GM12873 (cell line): ENCODE data around the gene ITIH2.

Experiments
- CTCF ChIP-seq: IDR thresholded peaks from 2 replicates; pipeline ENCODE4 v1.5.1; 2012; ENCODE audit warnings: low read depth, mild to moderate bottlenecking, moderate library complexity, low read length, control low read depth; ENCODE audit not compliant: insufficient read depth; ENCODE audit errors: missing control alignments

The ITIH2 gene

DNA sequence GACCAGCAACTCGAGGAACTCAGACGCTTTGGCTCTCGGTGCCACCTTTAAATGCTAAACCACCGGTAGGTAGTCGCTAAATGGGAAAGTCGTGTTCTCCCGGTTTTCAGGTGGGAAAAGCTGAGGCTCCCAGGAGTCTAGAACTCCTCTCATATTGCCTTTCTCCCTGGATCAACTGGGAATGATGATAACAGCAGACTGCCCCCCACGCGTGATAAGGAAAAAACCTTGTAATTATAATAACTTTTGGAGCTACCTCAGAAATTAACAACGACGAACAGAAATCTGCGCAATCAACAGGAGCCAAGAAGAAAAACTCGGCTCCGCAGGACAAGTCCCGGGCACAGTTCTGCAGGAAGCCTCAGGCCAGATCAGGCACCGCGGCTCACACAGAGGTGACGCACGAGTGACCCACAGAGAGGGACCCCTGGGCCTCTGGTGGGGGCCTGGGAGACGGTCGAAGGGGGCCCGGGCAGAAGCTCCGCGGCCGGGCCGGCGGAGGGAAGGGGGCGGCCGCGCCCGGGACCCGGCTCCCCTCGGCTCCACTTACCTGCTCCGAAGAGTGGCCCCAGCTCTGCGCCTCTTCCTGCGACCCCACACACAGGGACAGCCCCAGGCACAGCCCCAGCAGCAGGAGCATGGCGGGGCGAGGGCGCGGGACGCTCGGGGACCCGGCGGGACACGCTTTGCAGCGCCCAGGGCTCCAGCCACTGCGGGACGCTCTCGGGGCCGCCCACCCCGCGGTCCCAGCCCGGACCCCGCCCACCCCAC is 36.7 kb upstream of the ITIH2 start, which contains the start of gene ITIH5:
TSS of gene ITIH5 (minus strand) at position 714 of the 771 bp plus-strand sequence. CDS start at position 640, 74 bp downstream.
- no peak for TF ChIP-seq CTCF

DNA sequence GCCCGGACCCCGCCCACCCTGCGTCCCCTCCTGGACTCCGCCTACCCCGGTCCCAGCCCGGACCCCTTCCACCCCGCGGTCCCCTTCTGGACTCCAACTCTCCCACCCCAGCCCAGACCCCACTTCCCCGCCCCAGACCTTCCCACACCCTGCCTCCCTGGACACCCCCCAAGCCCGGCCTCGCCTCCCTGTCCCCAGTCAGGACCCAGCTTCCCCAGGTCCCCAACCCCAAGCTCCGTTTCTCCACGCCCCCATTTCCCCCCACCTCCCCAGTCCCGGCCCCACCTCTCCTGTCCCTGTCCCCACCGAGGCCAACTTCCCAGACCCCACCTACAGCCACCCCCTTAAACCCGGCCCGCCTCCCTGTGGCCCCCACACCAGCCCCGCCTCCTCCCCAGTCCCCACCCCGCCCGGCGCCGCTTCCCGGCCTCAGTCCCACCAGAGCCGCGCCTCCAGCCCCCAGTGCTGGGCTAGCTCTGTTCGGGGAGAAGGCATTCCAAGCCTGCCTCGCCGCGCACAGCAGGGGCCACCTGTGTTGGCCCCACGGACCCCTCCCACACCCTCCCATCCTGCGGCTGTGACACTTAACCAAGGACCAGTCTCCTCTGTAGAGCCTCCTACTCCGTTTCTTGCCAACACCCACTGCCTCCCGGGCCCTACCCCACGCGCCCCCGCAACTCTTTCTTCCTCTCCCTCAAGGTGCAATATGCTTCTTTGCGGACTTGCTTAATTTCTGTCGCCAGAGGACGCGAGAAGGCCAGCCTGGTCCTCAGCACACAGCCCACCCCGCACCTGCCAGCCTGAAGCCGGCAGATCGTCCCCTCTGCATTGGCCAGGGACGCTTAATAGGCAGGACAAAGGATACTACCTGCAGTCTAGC is 35.6 kb upstream of the ITIH2 start:
- TF ChIP-seq CTCF = no peak

DNA sequence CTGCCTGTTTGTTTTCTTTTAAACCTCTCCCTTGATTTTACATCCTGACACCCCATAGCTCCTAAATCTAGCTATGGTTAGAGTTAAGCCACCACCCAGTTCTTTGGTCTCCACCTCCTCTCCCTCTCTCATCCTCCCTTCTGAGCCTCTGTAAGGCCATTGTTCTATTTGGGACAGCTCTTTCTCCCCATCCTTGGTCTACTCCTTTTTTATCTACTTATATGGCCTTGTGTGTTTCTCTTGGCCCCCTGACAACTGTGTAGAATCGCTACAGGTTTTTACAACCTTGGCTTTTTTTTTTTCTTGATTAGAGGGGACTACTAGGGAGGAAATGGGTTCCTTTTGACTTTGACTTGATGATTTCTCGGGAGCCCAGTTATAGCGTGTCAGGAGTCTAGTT is 33.0 kb upstream of the ITIH2 start:
- no peak for TF ChIP-seq CTCF

GRCh38 chr10:7672341-7673134 is 30.6 kb upstream of the ITIH2 start:
- TF ChIP-seq CTCF = no peak

GRCh38 chr10:7679256-7679655 is 23.9 kb upstream of the ITIH2 start:
- no peak for TF ChIP-seq CTCF

DNA sequence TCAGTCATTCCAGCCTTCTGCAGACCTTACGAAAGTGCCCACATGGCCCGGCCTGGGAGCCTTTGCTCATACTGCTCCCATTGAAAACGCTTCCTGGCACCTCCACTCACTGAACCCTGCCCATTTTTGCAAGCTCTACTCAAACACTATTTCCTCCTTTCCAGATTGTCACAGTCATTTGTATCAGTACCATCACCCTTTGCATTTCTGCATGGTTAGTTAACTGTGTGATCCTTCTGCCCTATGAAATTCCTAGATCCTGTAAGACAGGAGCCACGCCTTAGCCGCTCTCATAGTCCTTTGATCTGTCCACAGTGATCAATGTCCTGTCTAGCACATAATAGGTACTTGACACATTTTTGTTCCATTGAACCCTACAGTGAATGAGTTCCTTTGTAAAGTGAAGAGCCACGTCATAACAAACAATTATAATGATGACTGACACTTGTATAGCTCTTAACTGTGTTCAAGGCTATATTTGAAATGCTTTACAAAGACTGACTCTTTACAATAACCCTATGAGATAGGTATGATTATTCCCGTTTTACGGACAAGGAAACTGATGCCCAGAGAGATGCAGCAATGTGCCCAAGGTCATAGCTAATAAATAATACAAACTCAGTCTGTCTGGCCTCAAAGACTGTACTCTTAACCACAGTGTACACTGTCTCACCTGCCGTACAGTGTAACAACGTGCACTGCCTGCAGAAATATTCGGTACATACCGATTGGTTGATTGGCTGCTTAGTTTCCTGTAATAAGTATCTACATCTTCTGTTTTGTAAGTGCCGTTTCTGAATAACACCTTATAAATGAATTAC is 16.6 kb upstream of the ITIH2 start:
- TF ChIP-seq CTCF = no peak
